K562 (cell line): ENCODE measurements around the gene BCAS4.

ENCODE experiments used
- CEBPB ChIP-seq: fragments of 450-650 bp; IDR thresholded peaks from 2 replicates; pipeline ENCODE4 v1.6.1; 2016; ENCODE audit warnings: missing genetic modification characterization, missing compliant biosample characterization
- DPF2 ChIP-seq: fragments of 450-650 bp; IDR thresholded peaks from 2 replicates; pipeline ENCODE4 v1.6.1; 2016
- GATA2 ChIP-seq: sonication (generic); formaldehyde crosslinking; IDR thresholded peaks from 2 replicates; pipeline ENCODE4 v1.4.0; 2020; ENCODE audit warnings: mild to moderate bottlenecking, missing genetic modification reagents
- MAX ChIP-seq: sonication (generic); formaldehyde crosslinking; IDR thresholded peaks from 2 replicates; pipeline ENCODE4 v1.9.0; 2022; ENCODE audit warnings: mild to moderate bottlenecking, missing genetic modification reagents
- MAZ ChIP-seq, 2 experiments: fragments of 450-650 bp in 1 of 2; sonication (generic) in 1 of 2; formaldehyde crosslinking; IDR thresholded peaks in 1 of 2; conservative IDR thresholded peaks in 1 of 2; 2 replicates each; pipeline versions ENCODE4 v1.4.0 to v1.5.0; 2020; ENCODE audit warnings: mild to moderate bottlenecking in 1 of 2, missing genetic modification reagents in 1 of 2
- MYNN ChIP-seq, 2 experiments: sonication (generic); formaldehyde crosslinking in 1 of 2; IDR thresholded peaks; 2 replicates each; pipeline versions ENCODE4 v1.5.0 to v1.6.1; 2016 to 2020; ENCODE audit warnings: antibody characterized with exemption in 1 of 2, missing genetic modification reagents in 1 of 2
- NR2C1 ChIP-seq, 2 experiments: fragments of 450-650 bp; IDR thresholded peaks; 2 replicates each; pipeline ENCODE4 v1.6.1; 2017; ENCODE audit warnings: mild to moderate bottlenecking in 2 of 2, antibody characterized with exemption in 1 of 2, inconsistent platforms in 1 of 2, missing compliant biosample characterization in 1 of 2, missing genetic modification characterization in 1 of 2
- SMARCC2 ChIP-seq: fragments of 450-650 bp; IDR thresholded peaks from 2 replicates; pipeline ENCODE4 v1.6.1; 2017; ENCODE audit warnings: antibody characterized with exemption, moderate library complexity, mild to moderate bottlenecking, low read depth
- TRIM25 ChIP-seq: fragments of 450-650 bp; IDR thresholded peaks from 2 replicates; pipeline ENCODE4 v1.7.0; 2016; ENCODE audit warnings: borderline replicate concordance
- ZFP30 ChIP-seq: fragments of 250-450 bp; sonication (Bioruptor Pico); IDR thresholded peaks from 2 replicates; pipeline ENCODE4 v1.8.0; 2022; ENCODE audit warnings: moderate library complexity, mild to moderate bottlenecking, inconsistent platforms, borderline replicate concordance
- TF ChIP-seq, protein P1 (sequence below), 3 experiments: IDR thresholded peaks in 2 of 3; conservative IDR thresholded peaks in 1 of 3; 2 replicates each; pipeline ENCODE4 v1.5.1; 2011 to 2012; ENCODE audit warnings: low read length in 3 of 3, mild to moderate bottlenecking in 3 of 3, control low read depth in 2 of 3, improper control_type of control experiment in 1 of 3, inconsistent platforms in 1 of 3, low read depth in 1 of 3, mixed read lengths in 1 of 3, moderate library complexity in 1 of 3; ENCODE audit not compliant: insufficient read depth in 2 of 3
- TF ChIP-seq, protein P2 (sequence below): fragments of 250-450 bp; sonication (Bioruptor Pico); IDR thresholded peaks from 2 replicates; pipeline ENCODE4 v1.8.0; 2021; ENCODE audit warnings: borderline replicate concordance, mild to moderate bottlenecking, moderate library complexity; ENCODE audit not compliant: poor library complexity, severe bottlenecking

DNA sequence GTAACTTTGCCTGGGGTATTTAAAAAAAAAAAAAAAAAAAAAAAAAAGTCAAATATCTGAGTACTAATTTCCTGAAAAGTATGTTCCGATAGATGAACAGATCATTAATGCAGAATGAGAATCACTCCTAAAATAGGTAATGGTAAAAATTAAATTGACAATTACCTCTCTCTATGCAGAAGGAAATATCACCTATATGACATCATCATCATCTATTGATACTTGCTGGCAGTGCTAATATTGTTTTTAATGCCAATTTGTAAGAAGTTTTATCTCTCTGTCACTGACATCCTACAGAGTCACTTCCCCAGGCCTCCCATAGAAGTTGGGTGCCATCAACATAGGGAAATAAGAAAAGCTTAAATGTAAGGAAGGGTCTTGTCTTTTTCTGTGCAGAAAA, 106.4 kb downstream of the BCAS4 start:
- TF ChIP-seq MAX (CRISPR knock-in tag) (no peak), GATA2 (CRISPR knock-in tag) (no peak), MYNN (IDR thresholded peaks at IDR 0.05) (no peak), MYNN (CRISPR knock-in tag; IDR thresholded peaks at IDR 0.05) (no peak), NR2C1 (IDR thresholded peaks at IDR 0.05) (no peak), NR2C1 (tag; IDR thresholded peaks at IDR 0.05) (no peak), TRIM25 (no peak), ZFP30 (CRISPR knock-in tag) (no peak), MAZ (CRISPR knock-in tag; conservative IDR thresholded peaks at IDR 0.05 in 1 of 2, IDR thresholded peaks at IDR 0.05 in 1 of 2) (no peak), SMARCC2 (no peak), CEBPB (tag) (no peak), DPF2 (no peak)
- TF ChIP-seq, protein P1, sequence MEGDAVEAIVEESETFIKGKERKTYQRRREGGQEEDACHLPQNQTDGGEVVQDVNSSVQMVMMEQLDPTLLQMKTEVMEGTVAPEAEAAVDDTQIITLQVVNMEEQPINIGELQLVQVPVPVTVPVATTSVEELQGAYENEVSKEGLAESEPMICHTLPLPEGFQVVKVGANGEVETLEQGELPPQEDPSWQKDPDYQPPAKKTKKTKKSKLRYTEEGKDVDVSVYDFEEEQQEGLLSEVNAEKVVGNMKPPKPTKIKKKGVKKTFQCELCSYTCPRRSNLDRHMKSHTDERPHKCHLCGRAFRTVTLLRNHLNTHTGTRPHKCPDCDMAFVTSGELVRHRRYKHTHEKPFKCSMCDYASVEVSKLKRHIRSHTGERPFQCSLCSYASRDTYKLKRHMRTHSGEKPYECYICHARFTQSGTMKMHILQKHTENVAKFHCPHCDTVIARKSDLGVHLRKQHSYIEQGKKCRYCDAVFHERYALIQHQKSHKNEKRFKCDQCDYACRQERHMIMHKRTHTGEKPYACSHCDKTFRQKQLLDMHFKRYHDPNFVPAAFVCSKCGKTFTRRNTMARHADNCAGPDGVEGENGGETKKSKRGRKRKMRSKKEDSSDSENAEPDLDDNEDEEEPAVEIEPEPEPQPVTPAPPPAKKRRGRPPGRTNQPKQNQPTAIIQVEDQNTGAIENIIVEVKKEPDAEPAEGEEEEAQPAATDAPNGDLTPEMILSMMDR (IDR thresholded peaks at IDR 0.05 in 2 of 3, conservative IDR thresholded peaks at IDR 0.05 in 1 of 3; ENCODE audit: insufficient read depth in 2 of 3, low read depth in 1 of 3, low read length in 3 of 3) = no peak
- TF ChIP-seq, protein P2, sequence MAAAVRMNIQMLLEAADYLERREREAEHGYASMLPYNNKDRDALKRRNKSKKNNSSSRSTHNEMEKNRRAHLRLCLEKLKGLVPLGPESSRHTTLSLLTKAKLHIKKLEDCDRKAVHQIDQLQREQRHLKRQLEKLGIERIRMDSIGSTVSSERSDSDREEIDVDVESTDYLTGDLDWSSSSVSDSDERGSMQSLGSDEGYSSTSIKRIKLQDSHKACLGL (CRISPR knock-in tag) = no peak
